Cardiac muscle cell (in vitro differentiated cells and primary cell): ENCODE measurements around the gene SNAPC4. TPM values are rescaled to one million over a fixed set of nuclear protein-coding genes. Genes with fewer than 3 reads are reported as not detected.

Experiments used
- DNase-seq, 2 donors: peaks; one replicate each; pipeline versions ENCODE4 v3.0.0 to v3.0.0-alpha.2; 2010 to 2017; ENCODE audit warnings: low read depth in 1 of 2, low spot score in 1 of 2
- H3K27ac ChIP-seq: fragments of 200-600 bp; sonication (generic); 2 replicates; pipeline ENCODE4 v1.5.1; 2016
- H3K27me3 ChIP-seq: fragments of 200-600 bp; sonication (generic); 2 replicates; pipeline ENCODE4 v1.6.0; 2016; ENCODE audit warnings: control low read depth
- H3K36me3 ChIP-seq: fragments of 200-600 bp; sonication (generic); 2 replicates; pipeline ENCODE4 v1.5.1; 2016; ENCODE audit warnings: control low read depth
- H3K4me1 ChIP-seq: fragments of 200-600 bp; sonication (generic); 2 replicates; pipeline ENCODE4 v1.8.1; 2017; ENCODE audit warnings: low read depth, mild to moderate bottlenecking, mixed run types
- H3K4me3 ChIP-seq: fragments of 200-600 bp; sonication (generic); 2 replicates; pipeline ENCODE4 v1.5.1; 2016; ENCODE audit warnings: mild to moderate bottlenecking
- H3K9me3 ChIP-seq: fragments of 200-600 bp; sonication (generic); 2 replicates; pipeline ENCODE4 v1.5.1; 2017; ENCODE audit warnings: low read depth, mild to moderate bottlenecking, control low read depth
- polyA plus RNA-seq: library from polyadenylated mRNA; unstranded; fragments of >200 nt; fragmentation: Nextera tagmentation; extraction: Ambion mirVana; gene quantifications from 2 replicates; pipeline ENCODE4 v1.2.1, GENCODE V29; 2016
- total RNA-seq: library from RNA; depleted of rRNA; stranded (reverse); fragments of >200 nt; gene quantifications from 2 replicates; pipeline ENCODE4 v1.2.3, GENCODE V29; 2016
- TF ChIP-seq, protein P1 (sequence below): IDR thresholded peaks from 2 replicates; pipeline ENCODE4 v1.5.1; 2012; ENCODE audit warnings: low read depth, mild to moderate bottlenecking, low read length

The SNAPC4 gene
- total and polyA plus RNA-seq, 2 experiments from 2014 or later: 7.7 to 12.7 TPM

DNA sequence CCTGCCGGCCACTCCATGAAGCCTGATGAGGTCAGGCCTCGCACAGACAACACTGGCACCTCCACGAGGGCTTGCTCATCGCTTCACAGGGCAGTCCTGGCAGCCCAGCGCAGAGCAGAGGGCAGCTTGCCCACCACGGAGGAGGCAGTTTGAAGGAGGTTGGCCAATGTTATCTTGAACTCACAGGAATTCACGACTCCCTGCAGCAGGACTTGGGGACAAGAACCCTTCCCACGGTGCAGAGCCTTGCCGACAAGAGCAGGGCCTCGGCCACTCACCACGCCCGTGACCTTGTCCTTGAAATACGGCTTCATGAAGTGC, 5.0 kb downstream of the SNAPC4 start:
- DNase-seq: no peak
- Histone ChIP-seq H3K27me3 (no peaks in the 10 kb centered on the region), H3K4me1 (no peaks in the 10 kb centered on the region), H3K27ac (no peak overlapping the region), H3K36me3 (peaks cover 23% of the 10 kb centered on the region), H3K9me3 (no peaks in the 10 kb centered on the region), H3K4me3 (no peak overlapping the region)
- TF ChIP-seq, protein P1, sequence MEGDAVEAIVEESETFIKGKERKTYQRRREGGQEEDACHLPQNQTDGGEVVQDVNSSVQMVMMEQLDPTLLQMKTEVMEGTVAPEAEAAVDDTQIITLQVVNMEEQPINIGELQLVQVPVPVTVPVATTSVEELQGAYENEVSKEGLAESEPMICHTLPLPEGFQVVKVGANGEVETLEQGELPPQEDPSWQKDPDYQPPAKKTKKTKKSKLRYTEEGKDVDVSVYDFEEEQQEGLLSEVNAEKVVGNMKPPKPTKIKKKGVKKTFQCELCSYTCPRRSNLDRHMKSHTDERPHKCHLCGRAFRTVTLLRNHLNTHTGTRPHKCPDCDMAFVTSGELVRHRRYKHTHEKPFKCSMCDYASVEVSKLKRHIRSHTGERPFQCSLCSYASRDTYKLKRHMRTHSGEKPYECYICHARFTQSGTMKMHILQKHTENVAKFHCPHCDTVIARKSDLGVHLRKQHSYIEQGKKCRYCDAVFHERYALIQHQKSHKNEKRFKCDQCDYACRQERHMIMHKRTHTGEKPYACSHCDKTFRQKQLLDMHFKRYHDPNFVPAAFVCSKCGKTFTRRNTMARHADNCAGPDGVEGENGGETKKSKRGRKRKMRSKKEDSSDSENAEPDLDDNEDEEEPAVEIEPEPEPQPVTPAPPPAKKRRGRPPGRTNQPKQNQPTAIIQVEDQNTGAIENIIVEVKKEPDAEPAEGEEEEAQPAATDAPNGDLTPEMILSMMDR: no peak

DNA sequence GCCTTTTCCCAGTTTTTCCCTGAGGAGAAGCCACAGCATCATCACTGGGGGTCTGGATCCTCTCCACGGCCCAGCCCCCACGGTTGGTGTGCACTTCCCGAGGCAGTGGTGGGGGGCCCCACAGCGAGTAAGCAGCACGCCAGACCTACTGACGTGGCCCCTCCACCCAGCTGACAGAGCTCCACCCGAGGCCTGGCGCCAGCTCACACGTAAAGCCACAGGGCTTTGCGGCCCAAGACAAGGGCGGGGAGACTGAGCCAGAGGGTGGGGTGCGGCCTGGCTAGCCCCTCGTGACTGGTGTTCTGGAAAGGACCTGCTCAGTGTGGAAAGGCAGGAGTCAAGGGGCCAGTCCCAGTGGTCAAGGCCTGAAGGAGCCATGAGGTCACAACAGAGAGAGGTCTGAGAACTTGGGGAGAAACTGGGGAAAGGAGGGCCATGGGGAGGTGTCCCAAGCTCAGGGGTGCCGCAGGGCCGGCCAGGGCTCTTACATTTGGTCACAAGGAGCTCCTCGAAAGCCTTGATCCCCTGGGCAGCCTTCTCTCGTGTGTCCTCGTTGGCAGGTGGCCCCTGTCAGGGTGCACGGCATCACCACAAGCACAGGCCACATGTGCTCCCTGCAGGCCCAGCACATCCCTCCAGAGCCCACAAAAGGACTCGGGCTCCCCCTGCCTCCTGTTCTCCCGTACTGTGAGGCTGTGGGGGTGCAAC, 5.5 kb downstream of the SNAPC4 start:
- Histone ChIP-seq H3K4me1 (no peaks in the 10 kb centered on the region), H3K27ac (no peak overlapping the region), H3K36me3 (peaks cover 23% of the 10 kb centered on the region), H3K4me3 (no peak overlapping the region), H3K27me3 (no peaks in the 10 kb centered on the region), H3K9me3 (no peaks in the 10 kb centered on the region)
- TF ChIP-seq, protein P1: no peak
- DNase-seq: no peak

DNA sequence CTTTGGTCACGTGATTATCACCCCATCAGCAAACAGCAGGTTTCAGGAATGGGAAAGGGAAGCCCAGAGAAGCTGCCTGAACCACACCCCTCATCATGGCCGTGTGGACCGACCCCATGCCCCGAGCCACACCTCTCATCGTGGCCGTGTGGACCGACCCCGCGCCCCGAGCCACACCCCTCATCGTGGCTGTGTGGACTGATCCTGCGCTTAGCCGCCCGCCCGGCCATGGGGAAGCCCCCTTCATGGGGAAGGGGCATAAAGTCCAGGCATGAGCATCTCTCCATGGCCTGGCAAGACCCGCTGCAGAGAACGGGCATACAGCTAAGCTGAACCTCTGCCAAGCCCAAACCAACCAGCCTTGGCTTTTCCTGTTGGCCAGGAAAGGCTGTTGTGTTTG, 6.4 kb downstream of the SNAPC4 start:
- Histone ChIP-seq H3K27ac (no peak overlapping the region), H3K4me3 (no peak overlapping the region), H3K27me3 (no peaks in the 10 kb centered on the region), H3K36me3 (peaks cover 23% of the 10 kb centered on the region), H3K9me3 (no peaks in the 10 kb centered on the region), H3K4me1 (no peaks in the 10 kb centered on the region)
- TF ChIP-seq, protein P1: no peak
- no peak for DNase-seq

DNA sequence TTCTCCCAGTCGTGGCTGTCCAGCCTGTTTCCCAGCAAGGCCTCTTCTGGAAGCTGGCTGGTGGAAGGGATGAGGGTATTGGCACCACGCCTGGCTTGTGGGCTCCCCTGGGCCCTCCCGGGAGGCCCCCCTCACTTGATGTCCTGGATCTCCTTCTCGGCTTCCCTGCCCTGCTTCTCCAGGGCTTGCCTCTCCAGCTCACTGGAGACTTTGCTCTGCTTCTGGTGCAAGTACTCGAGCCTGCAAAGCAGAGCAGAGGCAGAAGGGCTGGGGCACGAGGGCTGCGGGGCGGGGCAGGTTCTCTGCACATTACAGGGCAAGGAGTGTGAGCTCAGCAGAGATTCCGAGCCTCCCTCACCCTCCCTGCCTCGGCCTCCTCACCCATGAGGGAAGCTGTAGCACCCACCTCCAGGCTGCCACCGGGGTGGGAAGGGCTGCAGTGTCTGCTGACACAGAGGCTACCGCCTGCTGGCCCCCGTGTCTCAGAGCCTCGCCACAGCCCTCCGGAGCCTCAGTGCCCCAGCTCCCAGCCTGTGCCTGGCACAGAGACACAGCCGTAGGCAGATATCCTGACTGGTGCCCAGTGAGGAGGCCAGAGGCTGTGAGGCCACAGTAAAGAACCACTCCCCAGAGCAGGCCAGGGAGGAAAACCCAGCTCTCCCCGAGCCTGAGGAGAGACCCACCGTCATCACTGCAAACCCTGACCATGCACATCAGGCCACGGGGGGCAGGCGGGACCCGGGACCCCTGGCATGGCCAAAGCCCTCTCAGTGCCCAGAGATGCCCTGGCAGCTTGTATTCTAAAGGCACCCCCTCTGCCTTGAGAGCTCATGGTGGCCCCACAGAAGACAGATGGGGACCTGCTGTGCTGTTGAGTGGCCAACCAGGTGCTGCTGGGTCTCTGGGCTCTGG, 7.2 kb downstream of the SNAPC4 start:
- no peaks in the 10 kb centered on the region for H3K27me3 ChIP-seq
- no peak for DNase-seq
- TF ChIP-seq, protein P1: no peak
- no peaks in the 10 kb centered on the region for H3K4me1 ChIP-seq
- no peaks in the 10 kb centered on the region for H3K9me3 ChIP-seq
- H3K27ac ChIP-seq: no peak overlapping the region
- H3K36me3 ChIP-seq: peaks cover 26% of the 10 kb centered on the region
- no peak overlapping the region for H3K4me3 ChIP-seq

DNA sequence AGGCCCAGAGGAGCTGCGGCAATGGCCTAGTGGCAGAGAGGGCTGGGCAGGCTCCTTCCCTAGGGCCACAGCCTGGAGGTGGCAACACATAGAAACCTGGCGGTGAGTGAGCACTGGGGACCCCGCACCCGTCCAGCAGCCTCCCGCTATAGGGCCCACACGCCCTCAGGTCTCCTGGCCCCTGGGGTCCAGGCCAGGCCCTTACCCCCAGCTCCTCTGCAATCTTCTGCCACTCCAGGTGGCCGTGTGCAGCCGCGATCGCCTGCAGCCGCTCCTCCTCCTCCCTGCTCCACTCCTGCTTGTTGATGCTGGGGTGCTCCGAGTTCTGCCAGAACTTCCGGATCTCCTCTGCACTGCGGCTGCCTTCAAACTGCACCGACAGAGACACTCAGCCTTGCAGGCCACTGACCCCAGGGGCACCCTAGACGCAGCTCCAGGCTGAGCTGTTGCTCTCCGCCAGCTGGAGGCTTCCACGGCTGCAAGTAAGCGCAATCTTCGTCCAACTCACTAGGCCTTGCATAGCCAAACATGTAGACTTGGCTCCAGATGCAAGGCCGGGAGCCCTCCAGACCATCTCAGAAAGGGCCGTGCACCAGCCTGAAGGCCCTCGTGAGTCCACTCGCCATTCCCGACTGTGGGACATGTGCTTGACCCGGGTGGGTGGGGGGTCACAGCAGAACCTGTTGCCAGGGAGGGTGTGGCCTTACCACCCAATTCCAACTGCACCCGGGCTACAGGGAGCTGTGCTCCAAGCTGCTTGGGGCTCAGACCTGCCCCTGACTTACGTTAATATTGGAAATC, 8.0 kb downstream of the SNAPC4 start:
- H3K27me3 ChIP-seq: no peaks in the 10 kb centered on the region
- H3K27ac ChIP-seq: no peak overlapping the region
- DNase-seq: no peak
- H3K9me3 ChIP-seq: no peaks in the 10 kb centered on the region
- H3K4me1 ChIP-seq: no peaks in the 10 kb centered on the region
- no peak overlapping the region for H3K4me3 ChIP-seq
- H3K36me3 ChIP-seq: peaks cover 29% of the 10 kb centered on the region
- TF ChIP-seq, protein P1: no peak
